Right renal cortex interstitium (tissue), 3 donors: ENCODE results near the gene MYEOV. TPM values are rescaled to one million over a fixed set of nuclear protein-coding genes. Genes with fewer than 3 reads are reported as not detected.

Source experiments
- DNase-seq, 3 donors: peaks; one replicate each; pipeline ENCODE4 v3.0.0-alpha.2; 2013; ENCODE audit warnings: low read depth in 3 of 3, low spot score in 2 of 3
- polyA plus RNA-seq, 3 donors: library from polyadenylated mRNA; unstranded; fragments of 120-200 nt; gene quantifications; one replicate each; pipeline ENCODE4 v1.2.1, GENCODE V29; 2013; ENCODE audit not compliant: insufficient read length in 3 of 3

Gene MYEOV
- polyA plus RNA-seq, 3 donors, result 4.5 to 5.6 (median 4.8) TPM

GRCh38 chr11:69265210-69265609, 28.7 kb upstream of the MYEOV start:
- no peak for DNase-seq

- no peak for DNase-seq
Observed at GRCh38 chr11:69265911-69266510, 27.9 kb upstream of the MYEOV start.

- DNase-seq, result no peak
Observed at GRCh38 chr11:69267395-69267805, 26.6 kb upstream of the MYEOV start.

GRCh38 chr11:69268911-69269310, 25.0 kb upstream of the MYEOV start:
- DNase-seq, result no peak

GRCh38 chr11:69269388-69269787, 24.6 kb upstream of the MYEOV start:
- DNase-seq, result no peak

- DNase-seq, result no peak
Observed at GRCh38 chr11:69269926-69270697, 23.8 kb upstream of the MYEOV start.

GRCh38 chr11:69270941-69271340, 23.0 kb upstream of the MYEOV start:
- no peak for DNase-seq

GRCh38 chr11:69272055-69272454, 21.9 kb upstream of the MYEOV start:
- DNase-seq, result no peak

GRCh38 chr11:69272831-69273485, 21.0 kb upstream of the MYEOV start:
- DNase-seq, result no peak

GRCh38 chr11:69273571-69273970, 20.4 kb upstream of the MYEOV start:
- DNase-seq, result no peak

GRCh38 chr11:69274531-69275016, 19.4 kb upstream of the MYEOV start:
- no peak for DNase-seq

- DNase-seq, result no peak
Observed at GRCh38 chr11:69275178-69275577, 18.8 kb upstream of the MYEOV start.

GRCh38 chr11:69276165-69276564, 17.8 kb upstream of the MYEOV start:
- no peak for DNase-seq

- DNase-seq, result no peak
Observed at GRCh38 chr11:69277074-69277809, 16.7 kb upstream of the MYEOV start.

- no peak for DNase-seq
Observed at GRCh38 chr11:69278091-69278867, 15.7 kb upstream of the MYEOV start.

- DNase-seq, result no peak
Observed at GRCh38 chr11:69280451-69280850, 13.5 kb upstream of the MYEOV start.

- DNase-seq, result no peak
Observed at GRCh38 chr11:69280994-69281393, 13.0 kb upstream of the MYEOV start.

- no peak for DNase-seq
Observed at GRCh38 chr11:69283446-69283845, 10.5 kb upstream of the MYEOV start.

GRCh38 chr11:69284081-69284511, 9.9 kb upstream of the MYEOV start:
- no peak for DNase-seq

- no peak for DNase-seq
Observed at GRCh38 chr11:69285091-69285490, 8.9 kb upstream of the MYEOV start.
